Measurements from ENCODE around the gene WSCD2. TPM values are rescaled to one million over a fixed set of nuclear protein-coding genes. Genes with fewer than 3 reads are reported as not detected.

WSCD2 gene
- total and polyA plus RNA-seq, 2 of the 4 experiments (the other 2 are of a cell fraction): not detected

- no peaks in the 10 kb centered on the region; the same call in 1 of the 2 replicates for H3K9me3 ChIP-seq (ENCODE audit: control insufficient read depth, insufficient read depth, low read length)
- no peak overlapping the region for H2AK5ac ChIP-seq (ENCODE audit: low read depth, low read length)
- H4K20me1 ChIP-seq (ENCODE audit: insufficient read depth, low read length): no peaks in the 10 kb centered on the region
- intact Hi-C loops (cut with micrococcal nuclease) (no loop called here), in situ Hi-C loops (cut with MboI; ENCODE audit: low sequenced_read_pairs) (no loop called here), dilution Hi-C loops (cut with HindIII; ENCODE audit: low sequenced_read_pairs, unreplicated experiment) (no loop called here)
- no peak overlapping the region for H3K14ac ChIP-seq (replicated peaks; ENCODE audit: low read depth, low read length)
- no peak overlapping the region for H2BK5ac ChIP-seq (ENCODE audit: low read depth, low read length, poor library complexity, severe bottlenecking)
- H4K91ac ChIP-seq (ENCODE audit: insufficient read depth, low read depth, low read length): no peak overlapping the region
- no peaks in the 10 kb centered on the region for H3K4me1 ChIP-seq (ENCODE audit: control insufficient read depth, insufficient read depth, low read length)
- H3K18ac ChIP-seq (ENCODE audit: low read depth, low read length): no peak overlapping the region
- no peak overlapping the region for H3K27ac ChIP-seq (ENCODE audit: insufficient read depth, low read length)
- no peak overlapping the region for H3K4me2 ChIP-seq (ENCODE audit: low read depth, low read length)
- H2AFZ ChIP-seq (replicated peaks; ENCODE audit: low read length, poor library complexity): no peak overlapping the region
- ATAC-seq (ENCODE audit: low read depth): no peak
- no peak for DNase-seq
- no TSS peak for BruUV-seq (replicated peaks)
- no peak overlapping the region for H3K4ac ChIP-seq (ENCODE audit: low read depth, low read length)
- POLR2A ChIA-PET (ENCODE audit: unreplicated experiment): no interaction called here
- no peak overlapping the region for H2AK9ac ChIP-seq (replicated peaks; ENCODE audit: low read depth, low read length, poor library complexity)
- H2BK120ac ChIP-seq (ENCODE audit: low read depth, low read length): no peak overlapping the region
- CTCF ChIA-PET: no interaction called here
- no peak overlapping the region for H3K9ac ChIP-seq (ENCODE audit: low read depth, low read length)
- TF ChIP-seq BHLHE40 (IDR thresholded peaks at IDR 0.05; ENCODE audit: low read depth, low read length) (no peak), FOS (IDR thresholded peaks at IDR 0.05; ENCODE audit: low read depth, low read length) (no peak), CEBPB (IDR thresholded peaks at IDR 0.05; ENCODE audit: low read depth, low read length) (no peak), NFE2L2 (IDR thresholded peaks at IDR 0.05; ENCODE audit: low read depth, low read length) (no peak), RCOR1 (IDR thresholded peaks at IDR 0.05; ENCODE audit: insufficient replicate concordance, low read length) (no peak), POLR2A (IDR thresholded peaks at IDR 0.05; ENCODE audit: low read depth, low read length) (no peak)
- H4K8ac ChIP-seq (ENCODE audit: low read depth in 2 of 2, low read length in 2 of 2): no peak overlapping the region
- H3K4me3 ChIP-seq (ENCODE audit: insufficient read depth, low read depth, low read length): no peak overlapping the region
- H3K79me1 ChIP-seq (ENCODE audit: low read depth in 1 of 2, low read length in 2 of 2): no peaks in the 10 kb centered on the region
- no peak overlapping the region for H2BK20ac ChIP-seq (ENCODE audit: low read depth, low read length)
- H2BK15ac ChIP-seq (ENCODE audit: low read depth, low read length): no peak overlapping the region
- no peaks in the 10 kb centered on the region for H3K27me3 ChIP-seq (ENCODE audit: control insufficient read depth, insufficient read depth, low read length)
- H4K5ac ChIP-seq (ENCODE audit: low read depth, low read length): no peak overlapping the region
- 30% methylated on average over 2 of the region's 5 CpGs; no CpG with 5 or more reads in 1 of the 2 experiments for WGBS, 2 experiments (ENCODE audit: extremely low coverage in 2 of 2, insufficient read length in 1 of 2)
- H3K56ac ChIP-seq (ENCODE audit: extremely low read depth, insufficient read depth, low read length): no peak overlapping the region
- H3K23ac ChIP-seq (ENCODE audit: low read depth, low read length): no peak overlapping the region
- H3K36me3 ChIP-seq (ENCODE audit: control insufficient read depth, insufficient read depth, low read length): no peaks in the 10 kb centered on the region
- no peaks in the 10 kb centered on the region for H3K9me1 ChIP-seq (ENCODE audit: insufficient read depth, low read length)
Observed at GRCh38 chr12:108199106-108199505, 70.0 kb downstream of the WSCD2 start.

All from IMR-90 (cell line).